Activated CD4-positive, alpha-beta T cell treated with anti-CD3 and anti-CD28 coated beads for 24 hours (primary cell): ENCODE results near the gene ACKR4.
"Not testable (repeated sequence)": the region's sequence is repeated elsewhere in the genome, so short reads cannot be mapped to it uniquely, and the experiment has no call there.

Experiments
- DNase-seq, 2 donors: peaks; one replicate each; pipeline ENCODE4 v3.0.0-alpha.2; 2020; ENCODE audit warnings: low read depth in 2 of 2

The ACKR4 gene

GRCh38 chr3:132594498-132594897 lies 2.6 kb upstream of the ACKR4 start:
- DNase-seq, result no peak

- DNase-seq, result no peak
Measured at GRCh38 chr3:132595014-132595413, 2.1 kb upstream of the ACKR4 start.

DNA sequence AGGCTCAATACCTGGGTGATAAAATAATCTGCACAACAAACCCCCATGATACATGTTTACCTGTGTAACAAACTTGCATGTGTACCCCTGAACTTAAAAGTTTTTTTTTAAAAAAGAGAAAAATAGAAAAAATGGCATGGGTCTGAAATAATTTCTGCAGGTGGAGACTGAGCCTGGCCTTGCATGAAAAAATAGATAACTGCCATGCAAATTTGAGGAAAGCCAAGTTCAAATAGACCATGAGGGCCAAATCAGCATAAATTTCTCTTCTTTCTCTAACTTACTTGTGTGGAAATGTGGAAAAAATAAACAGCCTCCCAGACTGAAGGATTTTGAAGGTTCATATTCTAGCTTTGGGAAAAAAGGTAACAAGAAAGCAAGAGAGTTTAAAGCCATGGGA lies 744 bp upstream of the ACKR4 start:
- DNase-seq, result no peak

- no peak for DNase-seq
Measured at GRCh38 chr3:132597660-132598059, 590 bp downstream of the ACKR4 start.

DNA sequence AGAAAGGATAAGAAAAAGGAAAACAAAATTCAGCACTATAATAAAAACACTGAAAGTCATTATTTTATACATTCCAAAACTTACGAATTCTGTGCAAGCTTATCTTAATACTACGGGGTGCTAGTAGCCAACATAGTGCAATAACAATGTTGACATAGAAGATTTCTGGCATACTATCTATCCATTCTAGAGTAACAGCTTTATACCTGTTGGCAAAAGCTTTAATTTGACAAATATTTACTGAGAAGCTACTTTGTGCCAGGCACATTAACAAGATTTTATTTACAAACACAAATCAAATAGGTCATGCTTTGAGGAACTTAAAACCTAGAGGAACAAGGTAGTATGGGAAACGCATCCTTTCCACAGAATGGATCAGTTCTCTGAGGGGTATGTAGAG lies 1.1 kb downstream of the ACKR4 start:
- DNase-seq, result no peak

- not testable (repeated sequence) for DNase-seq
Measured at GRCh38 chr3:132600614-132601013, 3.5 kb downstream of the ACKR4 start.

GRCh38 chr3:132605374-132605792 lies 8.3 kb downstream of the ACKR4 start:
- no peak for DNase-seq

GRCh38 chr3:132606085-132606484 lies 9.0 kb downstream of the ACKR4 start:
- DNase-seq, result no peak

- DNase-seq, result not testable (repeated sequence)
Measured at GRCh38 chr3:132606620-132607019, 9.6 kb downstream of the ACKR4 start.

DNA sequence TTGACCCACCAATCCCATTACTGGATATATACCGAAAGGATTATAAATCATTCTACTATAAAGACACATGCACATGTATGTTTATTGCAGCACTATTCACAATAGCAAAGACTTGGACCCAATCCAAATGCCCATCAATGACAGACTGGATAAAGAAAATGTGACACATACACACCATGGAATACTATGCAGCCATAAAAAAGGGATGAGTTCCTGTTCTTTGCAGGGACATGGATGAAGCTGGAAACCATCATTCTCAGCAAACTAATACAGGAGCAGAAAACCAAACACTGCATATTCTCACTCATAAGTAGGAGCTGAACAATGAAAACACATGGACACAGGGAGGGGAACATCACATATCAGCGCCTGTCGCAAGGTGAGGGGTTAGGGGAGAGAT lies 18.2 kb downstream of the ACKR4 start:
- DNase-seq, result not testable (repeated sequence)

GRCh38 chr3:132615881-132616280 lies 18.8 kb downstream of the ACKR4 start:
- no peak for DNase-seq

DNA sequence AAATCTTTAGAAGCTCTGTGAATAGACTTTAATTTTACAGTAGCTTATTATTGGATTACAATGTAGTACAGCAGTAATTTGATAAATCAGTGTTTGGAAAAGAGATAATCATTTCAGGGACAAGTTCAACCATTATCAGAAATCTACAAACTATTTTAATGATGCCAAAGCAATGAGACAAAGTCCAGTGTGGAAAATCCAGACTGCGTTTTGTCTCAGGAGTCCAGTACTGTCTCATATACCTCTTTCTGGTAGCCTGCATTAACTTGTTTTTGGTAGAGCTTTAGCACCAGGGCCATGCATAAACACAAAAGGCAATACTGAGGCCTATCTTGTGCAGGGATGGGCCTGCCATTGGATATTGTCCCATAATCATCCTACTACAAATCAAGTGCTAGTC lies 19.7 kb downstream of the ACKR4 start:
- DNase-seq, result no peak

- DNase-seq, result no peak
Measured at GRCh38 chr3:132622148-132622547, 25.1 kb downstream of the ACKR4 start.

DNA sequence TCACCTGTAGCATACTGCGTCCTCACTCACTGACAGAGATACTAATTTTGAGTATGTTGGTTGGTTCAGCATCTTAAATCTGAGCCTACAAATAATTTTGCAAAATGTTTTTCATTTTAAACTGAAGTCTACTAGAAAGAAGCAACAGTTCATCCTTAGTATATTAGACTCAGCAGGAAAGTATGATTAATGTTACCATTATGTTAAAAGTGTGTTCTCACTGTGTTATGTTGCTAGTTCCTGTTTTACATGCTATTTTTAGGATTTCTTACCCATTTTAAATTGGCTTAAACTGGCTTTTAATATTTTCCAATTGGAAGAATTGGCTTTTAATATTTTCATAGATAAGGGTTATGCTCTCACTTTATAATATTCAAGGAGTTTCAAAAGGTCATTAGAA lies 25.7 kb downstream of the ACKR4 start:
- no peak for DNase-seq

- DNase-seq, result no peak
Measured at GRCh38 chr3:132623646-132624045, 26.6 kb downstream of the ACKR4 start.

DNA sequence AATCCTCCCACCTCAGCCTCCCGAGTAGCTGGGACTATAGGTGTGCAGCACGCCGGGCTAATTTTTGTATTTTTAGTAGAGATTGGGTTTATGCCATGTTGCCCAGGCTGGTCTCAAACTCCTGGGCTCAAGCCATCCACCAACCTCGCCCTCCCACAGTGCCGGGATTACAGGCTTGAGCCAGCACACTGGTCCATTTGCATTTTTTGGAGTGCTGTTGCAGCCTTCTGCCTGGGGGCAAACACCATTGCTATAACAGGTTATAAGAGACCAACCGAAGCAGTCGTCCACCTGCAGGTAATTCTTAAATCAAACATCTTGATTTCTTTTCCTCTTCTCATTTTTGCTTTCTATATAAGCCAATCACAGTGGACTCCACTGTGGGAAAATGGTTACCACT lies 27.7 kb downstream of the ACKR4 start:
- DNase-seq, result no peak

GRCh38 chr3:132625613-132626012 lies 28.5 kb downstream of the ACKR4 start:
- DNase-seq, result no peak

DNA sequence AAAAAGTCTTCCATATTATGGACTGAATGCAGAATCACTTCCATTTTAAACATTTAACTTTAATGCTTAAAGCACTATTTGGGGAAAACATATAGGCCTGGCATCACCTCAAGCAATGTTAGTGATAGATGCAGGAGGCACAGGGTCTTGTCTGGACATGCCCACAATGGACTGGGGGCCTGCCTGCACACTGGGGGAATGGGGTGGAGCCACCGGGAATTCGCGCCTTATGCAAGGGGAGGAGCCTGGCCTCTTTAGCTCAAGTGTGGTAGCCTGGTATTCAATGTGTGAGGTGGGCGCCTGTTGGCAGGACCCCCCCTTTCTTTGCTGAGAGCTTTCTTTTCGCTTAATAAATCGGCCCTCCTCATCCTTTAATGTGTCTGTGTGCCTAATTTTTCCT lies 29.9 kb downstream of the ACKR4 start:
- no peak for DNase-seq

DNA sequence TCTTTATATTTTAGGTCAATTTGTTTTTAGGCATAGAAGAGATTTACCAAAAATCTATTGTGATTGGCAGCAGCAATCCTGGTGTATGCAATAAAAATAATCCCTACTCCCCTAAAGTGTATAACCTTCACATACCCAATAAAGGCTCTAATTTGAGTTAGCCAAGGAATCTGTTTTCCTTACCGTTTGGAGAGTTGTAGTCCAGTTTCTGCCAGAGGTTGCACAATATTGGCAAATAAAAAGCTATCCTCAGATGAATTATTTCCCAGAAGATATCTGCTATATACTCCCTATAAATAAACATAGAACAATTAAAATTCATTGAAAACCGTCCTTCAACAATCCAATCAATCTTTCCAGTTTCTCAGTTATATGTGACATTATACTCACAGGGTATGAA lies 31.1 kb downstream of the ACKR4 start:
- no peak for DNase-seq

DNA sequence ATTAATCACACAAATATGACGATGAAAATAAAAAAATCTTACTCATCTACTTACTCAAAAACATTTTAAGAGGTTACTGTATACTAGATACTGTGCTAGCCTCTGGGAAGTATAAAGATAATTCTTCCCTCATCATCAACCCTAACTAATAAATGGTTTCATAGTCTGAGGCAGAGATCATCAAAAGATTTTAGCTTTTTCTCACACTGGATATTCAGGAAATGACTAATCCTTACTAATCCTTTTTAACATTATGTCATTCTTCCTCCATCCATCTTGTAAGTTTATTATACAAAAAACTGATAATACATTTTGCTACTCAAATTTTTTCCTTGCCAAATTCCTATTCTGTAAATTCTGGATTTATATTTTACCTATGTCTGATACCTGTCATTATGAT lies 32.9 kb downstream of the ACKR4 start:
- DNase-seq, result no peak

DNA sequence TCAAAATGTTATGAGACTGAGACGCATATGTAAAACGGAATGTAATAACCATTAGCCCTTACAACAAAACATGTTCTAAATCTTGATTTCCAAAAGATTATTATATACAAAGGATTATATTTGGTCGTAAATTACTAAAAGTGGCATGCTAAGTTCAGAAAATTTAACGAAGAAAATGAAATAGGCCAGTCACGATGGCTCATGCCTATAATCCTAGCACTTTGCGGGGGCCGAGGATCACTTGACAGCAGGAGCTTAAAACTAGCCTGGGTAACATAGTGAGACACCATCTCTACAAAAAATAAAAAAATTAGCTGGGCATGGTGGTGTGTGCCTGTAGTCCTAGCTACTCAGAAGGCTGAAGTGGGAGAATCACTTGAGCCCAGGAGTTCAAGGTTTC lies 33.5 kb downstream of the ACKR4 start:
- DNase-seq, result no peak

GRCh38 chr3:132635052-132635451 lies 38.0 kb downstream of the ACKR4 start:
- no peak for DNase-seq

- no peak for DNase-seq
Measured at GRCh38 chr3:132637590-132637989, 40.5 kb downstream of the ACKR4 start.

DNA sequence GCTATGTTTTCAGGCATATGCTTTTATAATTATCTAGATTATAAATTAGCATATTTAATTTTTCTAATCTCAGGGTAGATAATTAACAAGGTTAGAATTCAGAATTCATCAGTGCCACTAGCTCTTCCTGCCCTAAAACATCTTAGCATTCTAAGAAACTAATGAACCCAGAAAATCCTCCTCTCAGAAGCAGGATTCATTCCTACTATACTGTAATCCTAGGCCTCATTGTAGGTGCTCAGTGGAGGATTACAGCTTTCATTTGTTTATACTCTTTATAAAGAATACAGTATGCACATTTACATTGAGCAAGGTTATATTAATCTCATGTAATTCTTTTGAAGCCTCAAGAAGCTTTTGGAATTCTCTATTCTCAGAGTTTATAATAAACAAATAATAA lies 41.6 kb downstream of the ACKR4 start:
- DNase-seq, result no peak

GRCh38 chr3:132641427-132641826 lies 44.4 kb downstream of the ACKR4 start:
- not testable (repeated sequence) for DNase-seq
